ENCODE results near the gene GGN.

DNA sequence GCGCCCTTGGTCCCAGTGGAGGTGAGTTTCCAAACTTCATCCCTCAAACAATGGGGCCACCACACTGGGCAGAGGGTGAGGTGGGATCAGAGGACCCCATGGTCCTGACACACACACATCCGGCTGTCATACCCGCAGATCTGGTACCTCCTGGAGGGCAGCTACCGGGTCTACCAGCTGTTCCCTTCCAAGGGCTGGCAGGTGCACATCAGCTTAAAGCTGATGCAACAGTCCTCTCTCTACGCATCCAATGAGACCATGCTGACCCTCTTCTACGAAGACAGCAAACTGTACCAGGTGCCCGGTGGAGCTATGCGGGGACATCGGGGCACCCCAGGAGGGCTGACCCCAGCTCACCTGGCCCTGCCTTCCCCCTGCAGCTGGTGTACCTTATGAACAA lies 27.5 kb downstream of the GGN start:
- TF ChIP-seq, protein P1, sequence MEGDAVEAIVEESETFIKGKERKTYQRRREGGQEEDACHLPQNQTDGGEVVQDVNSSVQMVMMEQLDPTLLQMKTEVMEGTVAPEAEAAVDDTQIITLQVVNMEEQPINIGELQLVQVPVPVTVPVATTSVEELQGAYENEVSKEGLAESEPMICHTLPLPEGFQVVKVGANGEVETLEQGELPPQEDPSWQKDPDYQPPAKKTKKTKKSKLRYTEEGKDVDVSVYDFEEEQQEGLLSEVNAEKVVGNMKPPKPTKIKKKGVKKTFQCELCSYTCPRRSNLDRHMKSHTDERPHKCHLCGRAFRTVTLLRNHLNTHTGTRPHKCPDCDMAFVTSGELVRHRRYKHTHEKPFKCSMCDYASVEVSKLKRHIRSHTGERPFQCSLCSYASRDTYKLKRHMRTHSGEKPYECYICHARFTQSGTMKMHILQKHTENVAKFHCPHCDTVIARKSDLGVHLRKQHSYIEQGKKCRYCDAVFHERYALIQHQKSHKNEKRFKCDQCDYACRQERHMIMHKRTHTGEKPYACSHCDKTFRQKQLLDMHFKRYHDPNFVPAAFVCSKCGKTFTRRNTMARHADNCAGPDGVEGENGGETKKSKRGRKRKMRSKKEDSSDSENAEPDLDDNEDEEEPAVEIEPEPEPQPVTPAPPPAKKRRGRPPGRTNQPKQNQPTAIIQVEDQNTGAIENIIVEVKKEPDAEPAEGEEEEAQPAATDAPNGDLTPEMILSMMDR (conservative IDR thresholded peaks at IDR 0.05 in 1 of 2, IDR thresholded peaks at IDR 0.05 in 1 of 2; ENCODE audit: low read depth in 1 of 2, low read length in 2 of 2): no peak
- no peak for TF ChIP-seq EZH2 (IDR thresholded peaks at IDR 0.05; ENCODE audit: low read length, missing control alignments)

Measured in fibroblast of lung (primary cell).